ENCODE measurements around the gene PNPO.

DNA sequence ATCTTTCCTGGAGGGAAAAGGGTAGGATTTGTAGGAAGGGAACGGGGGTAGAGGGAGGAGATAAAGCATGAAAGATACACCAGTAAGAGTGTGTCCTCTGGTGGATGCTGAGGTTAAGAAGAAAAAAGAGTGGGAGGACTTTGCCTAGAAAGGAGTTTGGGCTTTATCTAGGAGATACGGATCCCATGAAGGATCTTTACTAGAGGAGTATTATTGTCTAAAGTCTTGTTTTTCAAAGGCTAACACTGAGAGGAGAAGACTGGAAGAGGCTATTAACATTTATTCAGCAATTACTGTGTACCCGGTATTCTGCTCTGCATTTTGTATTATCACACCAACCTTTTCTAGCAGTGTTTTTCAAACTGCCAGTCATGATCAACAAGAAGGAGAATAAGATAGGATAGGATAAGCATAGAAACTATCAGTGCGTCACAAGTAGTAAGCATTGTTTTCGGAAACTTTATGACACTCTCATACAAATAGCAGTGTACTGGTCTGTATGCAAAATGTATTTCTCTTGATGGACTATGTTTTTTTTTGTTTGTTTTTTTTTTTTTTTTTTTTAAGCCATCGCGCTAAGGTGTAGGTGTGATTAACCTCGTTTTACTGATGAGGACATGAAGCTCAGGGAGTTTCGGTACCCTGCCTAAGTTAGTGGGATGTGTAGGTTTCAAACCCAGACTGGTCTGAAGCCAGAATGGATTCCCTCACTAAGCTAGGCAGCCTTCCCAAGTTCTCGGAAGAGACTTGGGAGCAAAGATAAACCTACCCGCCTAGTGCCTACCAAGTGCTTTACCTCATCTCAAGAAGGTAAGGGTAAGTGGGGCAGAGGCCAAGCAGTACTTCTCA, 46.6 kb upstream of the PNPO start:
- TF ChIP-seq, protein P1, sequence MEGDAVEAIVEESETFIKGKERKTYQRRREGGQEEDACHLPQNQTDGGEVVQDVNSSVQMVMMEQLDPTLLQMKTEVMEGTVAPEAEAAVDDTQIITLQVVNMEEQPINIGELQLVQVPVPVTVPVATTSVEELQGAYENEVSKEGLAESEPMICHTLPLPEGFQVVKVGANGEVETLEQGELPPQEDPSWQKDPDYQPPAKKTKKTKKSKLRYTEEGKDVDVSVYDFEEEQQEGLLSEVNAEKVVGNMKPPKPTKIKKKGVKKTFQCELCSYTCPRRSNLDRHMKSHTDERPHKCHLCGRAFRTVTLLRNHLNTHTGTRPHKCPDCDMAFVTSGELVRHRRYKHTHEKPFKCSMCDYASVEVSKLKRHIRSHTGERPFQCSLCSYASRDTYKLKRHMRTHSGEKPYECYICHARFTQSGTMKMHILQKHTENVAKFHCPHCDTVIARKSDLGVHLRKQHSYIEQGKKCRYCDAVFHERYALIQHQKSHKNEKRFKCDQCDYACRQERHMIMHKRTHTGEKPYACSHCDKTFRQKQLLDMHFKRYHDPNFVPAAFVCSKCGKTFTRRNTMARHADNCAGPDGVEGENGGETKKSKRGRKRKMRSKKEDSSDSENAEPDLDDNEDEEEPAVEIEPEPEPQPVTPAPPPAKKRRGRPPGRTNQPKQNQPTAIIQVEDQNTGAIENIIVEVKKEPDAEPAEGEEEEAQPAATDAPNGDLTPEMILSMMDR (IDR thresholded peaks at IDR 0.05), result no peak
- no peak for TF ChIP-seq EZH2 (IDR thresholded peaks at IDR 0.05)
- no peak for TF ChIP-seq EZH2phosphoT487 (IDR thresholded peaks at IDR 0.05)
